SK-N-SH (cell line): ENCODE data around the gene IRF2. TPM values are rescaled to one million over a fixed set of nuclear protein-coding genes. Genes with fewer than 3 reads are reported as not detected.

Experiments
- CTCF ChIA-PET: fragments of 300-600, 350-600 bp; formaldehyde crosslinking; extraction: SDS; loops from one replicate; lab custom pipeline; 2021; lab: Yijun Ruan, JAX
- POLR2A ChIA-PET: fragments of 350-600 bp; sonication (Branson Sonifier 250); formaldehyde crosslinking; extraction: SDS; loops from one replicate; lab custom pipeline; 2020; ENCODE audit warnings: antibody characterized with exemption, inconsistent platforms; lab: Yijun Ruan, JAX
- DNase-seq: peaks from one replicate; pipeline ENCODE4 v3.0.0; 2012
- H2AFZ ChIP-seq: fragments of 200-600 bp; sonication (generic); 2 replicates; pipeline ENCODE4 v1.8.1; 2016; ENCODE audit warnings: antibody characterized with exemption, mild to moderate bottlenecking, low read depth
- H3F3A ChIP-seq: fragments of 200-600 bp; sonication (generic); replicated peaks from 2 replicates; pipeline ENCODE3; 2016; ENCODE audit warnings: antibody characterized with exemption, mild to moderate bottlenecking; ENCODE audit not compliant: insufficient read depth
- H3K27ac ChIP-seq, 2 experiments: fragments of 200-500 bp in 1 of 2; fragments of 200-600 bp in 1 of 2; sonication (Bioruptor generic) in 1 of 2; sonication (generic), shearing (Covaris generic) in 1 of 2; 2 replicates each; pipeline versions ENCODE4 v1.5.1 to v1.6.1; 2014 to 2016; ENCODE audit warnings: low read depth in 2 of 2, inconsistent platforms in 1 of 2, low read length in 1 of 2, mild to moderate bottlenecking in 1 of 2, mixed read lengths in 1 of 2
- H3K27me3 ChIP-seq: fragments of 200-600 bp; sonication (generic), shearing (Covaris generic); 2 replicates; pipeline ENCODE4 v1.6.1; 2016; ENCODE audit warnings: mixed run types; ENCODE audit not compliant: insufficient read depth
- H3K36me3 ChIP-seq, 2 experiments: fragments of 200-500 bp in 1 of 2; fragments of 200-600 bp in 1 of 2; sonication (Bioruptor generic) in 1 of 2; sonication (generic) in 1 of 2; replicated peaks in 1 of 2; 2 replicates each; pipeline versions ENCODE3 to v1.5.1; 2014 to 2016; ENCODE audit warnings: low read length in 1 of 2, mild to moderate bottlenecking in 1 of 2; ENCODE audit not compliant: insufficient read depth in 2 of 2, control insufficient read depth in 1 of 2
- H3K4me1 ChIP-seq, 2 experiments: fragments of 200-500 bp in 1 of 2; fragments of 200-600 bp in 1 of 2; sonication (Bioruptor generic) in 1 of 2; sonication (generic), shearing (Covaris generic) in 1 of 2; 2 replicates each; pipeline versions ENCODE4 v1.5.1 to v1.6.1; 2014 to 2016; ENCODE audit warnings: low read depth in 1 of 2, low read length in 1 of 2, mixed run types in 1 of 2; ENCODE audit not compliant: insufficient read depth in 2 of 2, control insufficient read depth in 1 of 2
- H3K4me2 ChIP-seq: fragments of 200-600 bp; sonication (generic), shearing (Covaris generic); 2 replicates; pipeline ENCODE4 v1.6.1; 2017; ENCODE audit warnings: mixed run types
- H3K4me3 ChIP-seq, 2 experiments: fragments of 200-500 bp in 1 of 2; fragments of 200-600 bp in 1 of 2; sonication (Bioruptor generic) in 1 of 2; sonication (generic), shearing (Covaris generic) in 1 of 2; 2 replicates each; pipeline versions ENCODE4 v1.5.1 to v1.8.1; 2014 to 2016; ENCODE audit warnings: low read depth in 2 of 2, inconsistent platforms in 1 of 2, low read length in 1 of 2, mild to moderate bottlenecking in 1 of 2, mixed read lengths in 1 of 2, moderate library complexity in 1 of 2
- H3K79me2 ChIP-seq: fragments of 200-600 bp; sonication (generic); 2 replicates; pipeline ENCODE4 v1.8.1; 2017; ENCODE audit warnings: mild to moderate bottlenecking; ENCODE audit not compliant: insufficient read depth
- H3K9ac ChIP-seq: fragments of 200-600 bp; sonication (generic); 2 replicates; pipeline ENCODE4 v1.6.1; 2017; ENCODE audit warnings: mixed run types
- H3K9me2 ChIP-seq: fragments of 200-600 bp; sonication (generic); 2 replicates; pipeline ENCODE4 v1.6.1; 2017; ENCODE audit warnings: mixed run types
- H3K9me3 ChIP-seq: fragments of 200-600 bp; sonication (generic); 2 replicates; pipeline ENCODE4 v1.6.1; 2017; ENCODE audit warnings: mixed run types, mild to moderate bottlenecking, moderate library complexity
- H4K20me1 ChIP-seq: fragments of 200-600 bp; sonication (generic); 2 replicates; pipeline ENCODE4 v1.6.1; 2017; ENCODE audit warnings: mild to moderate bottlenecking, mixed run types; ENCODE audit not compliant: insufficient read depth
- CHD2 ChIP-seq: fragments of 150-350 bp; IDR thresholded peaks from 2 replicates; pipeline ENCODE4 v1.6.1; 2018; ENCODE audit warnings: low read length; ENCODE audit not compliant: partially characterized antibody
- EP300 ChIP-seq, 2 experiments: IDR thresholded peaks; 2 replicates each; pipeline versions ENCODE4 v1.4.0 to v1.6.1; 2012; ENCODE audit warnings: borderline replicate concordance in 1 of 2, low read depth in 1 of 2, low read length in 1 of 2
- EZH2phosphoT487 ChIP-seq: fragments of 200-600 bp; sonication (generic); IDR thresholded peaks from 2 replicates; pipeline ENCODE4 v1.6.1; 2017; ENCODE audit warnings: low read depth, mixed run types, mild to moderate bottlenecking, antibody characterized with exemption, moderate library complexity, borderline replicate concordance
- FOXJ3 ChIP-seq: sonication (generic); formaldehyde crosslinking; IDR thresholded peaks from 2 replicates; pipeline ENCODE4 v1.5.1; 2020; ENCODE audit warnings: mild to moderate bottlenecking, missing genetic modification reagents
- GATA2 ChIP-seq: sonication (generic); formaldehyde crosslinking; IDR thresholded peaks from 2 replicates; pipeline ENCODE4 v1.5.0; 2020; ENCODE audit warnings: mild to moderate bottlenecking, missing genetic modification reagents
- JUND ChIP-seq: IDR thresholded peaks from 2 replicates; pipeline ENCODE4 v1.4.0; 2012
- MEF2A ChIP-seq: IDR thresholded peaks from 2 replicates; pipeline ENCODE4 v1.4.0; 2012; ENCODE audit warnings: low read depth, borderline replicate concordance
- MXI1 ChIP-seq: IDR thresholded peaks from 2 replicates; pipeline ENCODE4 v1.6.1; 2012; ENCODE audit warnings: mild to moderate bottlenecking, low read depth, low read length, improper control_type of control experiment
- POLR2AphosphoS5 ChIP-seq: IDR thresholded peaks from 2 replicates; pipeline ENCODE4 v1.6.1; 2012; ENCODE audit warnings: low read depth, low read length
- RAD21 ChIP-seq: IDR thresholded peaks from 2 replicates; pipeline ENCODE4 v1.6.1; 2012; ENCODE audit warnings: mild to moderate bottlenecking, low read length
- RCOR1 ChIP-seq: fragments of 150-350 bp; IDR thresholded peaks from 2 replicates; pipeline ENCODE4 v1.6.1; 2017; ENCODE audit warnings: antibody characterized with exemption, low read length
- RFX5 ChIP-seq: IDR thresholded peaks from 2 replicates; pipeline ENCODE4 v1.6.1; 2012; ENCODE audit warnings: mild to moderate bottlenecking, improper control_type of control experiment, low read length
- RXRA ChIP-seq: IDR thresholded peaks from 2 replicates; pipeline ENCODE4 v1.4.0; 2012; ENCODE audit warnings: low read depth, mild to moderate bottlenecking, borderline replicate concordance
- SMC3 ChIP-seq: IDR thresholded peaks from 2 replicates; pipeline ENCODE4 v1.6.1; 2012; ENCODE audit warnings: low read depth, low read length, improper control_type of control experiment
- TAF1 ChIP-seq: IDR thresholded peaks from 2 replicates; pipeline ENCODE4 v1.6.1; 2012; ENCODE audit warnings: low read depth, mild to moderate bottlenecking, low read length, moderate library complexity, borderline replicate concordance
- WGBS: methylation state at CpG from one replicate; pipeline ENCODE4 v1.1.6; 2017; ENCODE audit warnings: low lambda C conversion rate; 5-methylcytosine and 5-hydroxymethylcytosine counted together
- polyA plus RNA-seq, 3 experiments: library from polyadenylated mRNA; depleted of rRNA; stranded (reverse); fragments of >200 nt; gene quantifications; 2 replicates each; pipeline ENCODE4 v1.2.3, GENCODE V29; 2012
- TF ChIP-seq, protein P1 (sequence below): IDR thresholded peaks from 2 replicates; pipeline ENCODE4 v1.4.0; 2012; ENCODE audit warnings: low read depth, borderline replicate concordance
- TF ChIP-seq, protein P2 (sequence below): fragments of 200-600 bp; sonication (generic); IDR thresholded peaks from 2 replicates; pipeline ENCODE4 v1.6.1; 2017; ENCODE audit warnings: antibody characterized with exemption, mild to moderate bottlenecking, moderate library complexity
- TF ChIP-seq, protein P3 (sequence below): IDR thresholded peaks from 2 replicates; pipeline ENCODE4 v1.4.0; 2012; ENCODE audit warnings: low read depth, borderline replicate concordance

IRF2 gene
- polyA plus RNA-seq, 1 of the 3 experiments (the other 2 are of a cell fraction), result 23.3 TPM

DNA sequence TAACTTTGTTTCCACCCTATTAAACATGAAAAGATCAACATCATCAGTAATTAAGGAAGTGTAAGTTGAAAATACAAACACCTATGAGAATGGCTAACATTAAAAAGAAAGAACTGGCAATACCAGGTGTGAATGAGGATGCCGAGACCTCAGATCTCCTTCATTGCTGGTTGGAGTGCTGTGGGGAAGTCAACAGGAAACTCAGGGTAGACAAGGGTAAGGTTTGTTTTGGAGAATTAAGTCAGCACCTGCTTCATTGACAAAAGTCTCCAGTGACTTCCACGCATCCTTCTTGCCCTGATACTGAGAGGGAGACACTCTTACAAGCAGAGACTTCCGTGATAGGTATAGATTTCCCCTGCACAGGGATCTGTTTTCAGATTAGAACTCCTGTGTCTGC is 106.1 kb downstream of the IRF2 start:
- no peak overlapping the region for H3K9ac ChIP-seq
- no peaks in the 10 kb centered on the region for H4K20me1 ChIP-seq
- no peaks in the 10 kb centered on the region for H3K9me3 ChIP-seq
- H3F3A ChIP-seq, result peaks cover 5% of the 10 kb centered on the region
- WGBS, result 85% methylated on average over 3 of the region's 3 CpGs
- H3K27me3 ChIP-seq, result no peaks in the 10 kb centered on the region
- ChIA-PET POLR2A (no interaction called here), CTCF (no interaction called here)
- TF ChIP-seq EP300 (IDR thresholded peaks at IDR 0.05; ENCODE audit: borderline replicate concordance in 1 of 2, low read depth in 1 of 2, low read length in 1 of 2), result no peak
- no peak overlapping the region for H2AFZ ChIP-seq
- no peak overlapping the region for H3K4me2 ChIP-seq
- no peak overlapping the region for H3K4me3 ChIP-seq
- H3K27ac ChIP-seq, result no peak overlapping the region
- DNase-seq, result no peak
- H3K4me1 ChIP-seq, result peaks cover 5 to 9% of the 10 kb centered on the region in 2 experiments; a peak in 2 of 4 replicates
- H3K36me3 ChIP-seq, result no peaks in the 10 kb centered on the region
- H3K79me2 ChIP-seq, result no peaks in the 10 kb centered on the region
- H3K9me2 ChIP-seq, result no peaks in the 10 kb centered on the region

DNA sequence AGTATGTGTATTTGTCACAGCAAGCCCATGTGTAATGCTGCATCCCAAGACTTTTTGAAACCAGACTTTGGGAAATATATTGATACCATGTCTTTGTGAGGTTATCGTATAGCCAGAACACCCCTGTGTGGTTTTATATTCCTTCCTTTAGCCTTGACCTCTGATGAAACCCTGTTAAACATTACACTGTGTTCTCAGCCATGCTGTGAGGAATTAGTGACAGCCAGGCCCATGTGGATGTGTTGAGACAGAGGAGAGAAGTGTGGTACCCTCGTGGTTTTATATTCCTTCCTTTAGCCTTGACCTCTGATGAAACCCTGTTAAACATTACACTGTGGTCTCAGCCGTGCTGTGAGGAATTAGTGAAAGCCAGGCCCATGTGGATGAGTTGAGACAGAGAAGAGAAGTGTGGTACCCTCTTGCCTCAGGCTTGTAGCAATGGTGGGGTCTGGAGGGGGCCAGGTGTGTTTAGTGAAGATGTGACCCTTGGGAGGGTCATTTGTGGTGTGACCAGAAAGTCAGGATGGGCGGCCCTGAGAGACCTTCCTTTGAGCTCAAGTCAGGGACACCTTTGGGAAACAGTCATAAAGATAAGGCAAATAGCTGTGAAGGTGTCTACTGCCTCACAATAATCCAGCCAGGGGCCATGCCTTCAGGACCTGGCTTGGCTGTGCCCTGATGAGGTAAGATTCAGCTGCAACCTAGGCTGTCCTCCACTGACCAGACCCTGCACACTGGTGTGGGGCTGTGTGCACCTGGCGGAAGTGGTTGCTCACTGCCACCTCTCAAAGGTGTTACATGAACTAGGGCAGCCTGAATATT is 110.0 kb downstream of the IRF2 start:
- H3K27ac ChIP-seq, result no peak overlapping the region

More for the DNA sequence above, 110.0 kb downstream of the IRF2 start:
- DNase-seq, result no peak
- POLR2A ChIA-PET, result no interaction called here
- CTCF ChIA-PET, result interaction anchor here (1.2 kb wide), 1 partner anchor 100 kb away, joined by 3 read pairs; no protein-coding TSS in a partner anchor
- no peak overlapping the region for H3K4me3 ChIP-seq
- no peaks in the 10 kb centered on the region for H3K27me3 ChIP-seq
- no peaks in the 10 kb centered on the region for H3K9me2 ChIP-seq
- H3K36me3 ChIP-seq, result no peaks in the 10 kb centered on the region
- peaks cover 0 to 5% of the 10 kb centered on the region in 2 experiments; a peak in 1 of 4 replicates for H3K4me1 ChIP-seq
- WGBS, result 57% methylated on average over 5 of the region's 5 CpGs
- no peaks in the 10 kb centered on the region for H3F3A ChIP-seq
- no peak for TF ChIP-seq FOXJ3
- TF ChIP-seq, protein P1, sequence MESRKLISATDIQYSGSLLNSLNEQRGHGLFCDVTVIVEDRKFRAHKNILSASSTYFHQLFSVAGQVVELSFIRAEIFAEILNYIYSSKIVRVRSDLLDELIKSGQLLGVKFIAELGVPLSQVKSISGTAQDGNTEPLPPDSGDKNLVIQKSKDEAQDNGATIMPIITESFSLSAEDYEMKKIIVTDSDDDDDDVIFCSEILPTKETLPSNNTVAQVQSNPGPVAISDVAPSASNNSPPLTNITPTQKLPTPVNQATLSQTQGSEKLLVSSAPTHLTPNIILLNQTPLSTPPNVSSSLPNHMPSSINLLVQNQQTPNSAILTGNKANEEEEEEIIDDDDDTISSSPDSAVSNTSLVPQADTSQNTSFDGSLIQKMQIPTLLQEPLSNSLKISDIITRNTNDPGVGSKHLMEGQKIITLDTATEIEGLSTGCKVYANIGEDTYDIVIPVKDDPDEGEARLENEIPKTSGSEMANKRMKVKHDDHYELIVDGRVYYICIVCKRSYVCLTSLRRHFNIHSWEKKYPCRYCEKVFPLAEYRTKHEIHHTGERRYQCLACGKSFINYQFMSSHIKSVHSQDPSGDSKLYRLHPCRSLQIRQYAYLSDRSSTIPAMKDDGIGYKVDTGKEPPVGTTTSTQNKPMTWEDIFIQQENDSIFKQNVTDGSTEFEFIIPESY, result no peak
- TF ChIP-seq RCOR1, result no peak
- no peak for TF ChIP-seq TAF1
- no peak for TF ChIP-seq RAD21
- TF ChIP-seq EZH2phosphoT487, result no peak
- TF ChIP-seq CHD2, result no peak
- TF ChIP-seq MXI1, result no peak
- TF ChIP-seq MEF2A, result no peak
- no peak for TF ChIP-seq POLR2AphosphoS5
- TF ChIP-seq JUND, result no peak
- TF ChIP-seq RFX5, result no peak
- TF ChIP-seq, protein P2, sequence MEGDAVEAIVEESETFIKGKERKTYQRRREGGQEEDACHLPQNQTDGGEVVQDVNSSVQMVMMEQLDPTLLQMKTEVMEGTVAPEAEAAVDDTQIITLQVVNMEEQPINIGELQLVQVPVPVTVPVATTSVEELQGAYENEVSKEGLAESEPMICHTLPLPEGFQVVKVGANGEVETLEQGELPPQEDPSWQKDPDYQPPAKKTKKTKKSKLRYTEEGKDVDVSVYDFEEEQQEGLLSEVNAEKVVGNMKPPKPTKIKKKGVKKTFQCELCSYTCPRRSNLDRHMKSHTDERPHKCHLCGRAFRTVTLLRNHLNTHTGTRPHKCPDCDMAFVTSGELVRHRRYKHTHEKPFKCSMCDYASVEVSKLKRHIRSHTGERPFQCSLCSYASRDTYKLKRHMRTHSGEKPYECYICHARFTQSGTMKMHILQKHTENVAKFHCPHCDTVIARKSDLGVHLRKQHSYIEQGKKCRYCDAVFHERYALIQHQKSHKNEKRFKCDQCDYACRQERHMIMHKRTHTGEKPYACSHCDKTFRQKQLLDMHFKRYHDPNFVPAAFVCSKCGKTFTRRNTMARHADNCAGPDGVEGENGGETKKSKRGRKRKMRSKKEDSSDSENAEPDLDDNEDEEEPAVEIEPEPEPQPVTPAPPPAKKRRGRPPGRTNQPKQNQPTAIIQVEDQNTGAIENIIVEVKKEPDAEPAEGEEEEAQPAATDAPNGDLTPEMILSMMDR, result no peak
- TF ChIP-seq, protein P3, sequence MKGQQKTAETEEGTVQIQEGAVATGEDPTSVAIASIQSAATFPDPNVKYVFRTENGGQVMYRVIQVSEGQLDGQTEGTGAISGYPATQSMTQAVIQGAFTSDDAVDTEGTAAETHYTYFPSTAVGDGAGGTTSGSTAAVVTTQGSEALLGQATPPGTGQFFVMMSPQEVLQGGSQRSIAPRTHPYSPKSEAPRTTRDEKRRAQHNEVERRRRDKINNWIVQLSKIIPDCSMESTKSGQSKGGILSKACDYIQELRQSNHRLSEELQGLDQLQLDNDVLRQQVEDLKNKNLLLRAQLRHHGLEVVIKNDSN, result no peak
- no peak for TF ChIP-seq RXRA
- TF ChIP-seq GATA2, result no peak
- TF ChIP-seq SMC3, result no peak
- H3K79me2 ChIP-seq, result no peaks in the 10 kb centered on the region
- H3K9ac ChIP-seq, result no peak overlapping the region
- no peak overlapping the region for H2AFZ ChIP-seq
- no peak overlapping the region for H3K4me2 ChIP-seq
- no peaks in the 10 kb centered on the region for H3K9me3 ChIP-seq
- no peaks in the 10 kb centered on the region for H4K20me1 ChIP-seq
